ENCODE results near the gene TULP3.

Gene TULP3

DNA sequence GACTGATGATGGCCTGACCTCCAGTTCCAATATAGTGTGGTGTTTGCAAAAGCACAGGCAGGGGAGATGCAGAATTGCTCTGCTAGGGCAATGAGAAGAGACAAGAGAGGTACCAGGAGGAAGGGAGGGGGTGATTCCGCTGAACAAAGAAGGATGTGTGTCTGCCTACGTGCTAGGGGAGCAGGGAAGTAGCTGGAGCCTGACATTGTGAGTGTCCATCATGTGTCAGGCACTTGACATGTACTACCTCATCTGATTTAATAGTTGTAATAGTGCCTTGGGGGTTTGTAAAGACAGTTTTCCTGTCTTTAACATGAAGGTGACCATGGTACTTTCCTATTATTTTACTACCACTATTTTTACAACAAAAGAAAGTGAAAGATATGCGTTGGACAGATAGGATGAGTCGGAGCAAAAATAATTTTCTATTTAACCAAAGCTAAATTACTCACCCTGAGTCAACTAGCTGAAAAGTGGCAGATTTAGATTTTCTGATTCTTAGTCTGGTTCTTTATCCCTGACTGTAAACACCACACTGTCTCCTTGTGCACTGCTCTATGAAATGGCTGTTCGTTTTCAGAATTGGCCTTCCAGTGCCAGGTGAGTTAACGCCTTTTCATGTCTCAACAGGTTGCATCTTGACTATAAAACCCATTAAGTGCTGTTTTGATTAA, 34.8 kb downstream of the TULP3 start:
- DNase-seq (ENCODE audit: low read depth) = no peak
- no peak overlapping the region for H3K4me3 ChIP-seq (ENCODE audit: low read depth, low read length)
- TF ChIP-seq CTCF (IDR thresholded peaks at IDR 0.05; ENCODE audit: control insufficient read depth, extremely low read depth, insufficient read depth) = no peak

DNA sequence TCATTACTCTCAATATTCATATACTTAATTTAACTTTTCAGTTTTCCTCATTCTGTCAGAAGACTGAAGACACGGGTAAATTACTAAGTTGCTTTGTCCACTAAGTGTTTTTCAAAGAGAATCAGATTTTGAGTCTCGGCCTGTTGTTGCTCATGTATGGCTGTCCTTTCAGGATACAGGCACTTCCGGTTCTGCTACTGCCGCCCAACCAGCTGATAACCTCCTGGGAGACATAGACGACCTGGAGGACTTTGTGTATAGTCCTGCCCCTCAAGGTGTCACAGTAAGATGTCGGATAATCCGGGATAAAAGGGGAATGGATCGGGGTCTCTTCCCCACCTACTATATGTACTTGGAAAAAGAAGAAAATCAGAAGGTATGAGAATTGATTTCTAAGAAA, 40.2 kb downstream of the TULP3 start:
- no peak for DNase-seq (ENCODE audit: low read depth)
- H3K4me3 ChIP-seq (ENCODE audit: low read depth, low read length) = no peak overlapping the region
- no peak for TF ChIP-seq CTCF (IDR thresholded peaks at IDR 0.05; ENCODE audit: control insufficient read depth, extremely low read depth, insufficient read depth)

- no peak overlapping the region for H3K4me3 ChIP-seq (ENCODE audit: low read depth, low read length)
- TF ChIP-seq CTCF (IDR thresholded peaks at IDR 0.05; ENCODE audit: control insufficient read depth, extremely low read depth, insufficient read depth) = no peak
- DNase-seq (ENCODE audit: low read depth) = no peak
Measured at GRCh38 chr12:2933586-2933985, 42.9 kb downstream of the TULP3 start.

- TF ChIP-seq CTCF (IDR thresholded peaks at IDR 0.05; ENCODE audit: control insufficient read depth, extremely low read depth, insufficient read depth) = no peak
- DNase-seq (ENCODE audit: low read depth) = no peak
- no peak overlapping the region for H3K4me3 ChIP-seq (ENCODE audit: low read depth, low read length)
Measured at GRCh38 chr12:2934371-2934770, 43.7 kb downstream of the TULP3 start.

GRCh38 chr12:2936301-2936700, 45.6 kb downstream of the TULP3 start:
- H3K4me3 ChIP-seq (ENCODE audit: low read depth, low read length) = no peak overlapping the region
- TF ChIP-seq CTCF (IDR thresholded peaks at IDR 0.05; ENCODE audit: control insufficient read depth, extremely low read depth, insufficient read depth) = no peak
- no peak for DNase-seq (ENCODE audit: low read depth)

DNA sequence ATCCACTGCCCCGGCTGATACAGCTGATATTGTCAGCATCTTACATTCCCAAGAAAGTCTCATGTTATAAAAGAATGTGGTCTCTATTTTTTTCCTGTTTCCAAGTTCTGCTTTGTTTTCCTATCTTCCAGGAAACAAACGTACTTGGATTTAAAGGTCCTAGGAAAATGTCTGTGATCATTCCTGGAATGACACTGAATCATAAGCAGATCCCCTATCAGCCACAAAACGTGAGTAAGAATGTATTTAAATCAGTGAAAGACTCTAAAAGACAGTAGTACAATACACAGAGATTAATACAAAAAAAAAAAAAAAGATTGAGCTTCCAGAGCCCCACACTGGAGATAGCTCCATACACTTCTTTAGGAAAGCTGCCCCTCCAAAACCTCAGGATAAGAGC, 46.8 kb downstream of the TULP3 start:
- DNase-seq (ENCODE audit: low read depth) = no peak
- no peak for TF ChIP-seq CTCF (IDR thresholded peaks at IDR 0.05; ENCODE audit: control insufficient read depth, extremely low read depth, insufficient read depth)
- no peak overlapping the region for H3K4me3 ChIP-seq (ENCODE audit: low read depth, low read length)

DNA sequence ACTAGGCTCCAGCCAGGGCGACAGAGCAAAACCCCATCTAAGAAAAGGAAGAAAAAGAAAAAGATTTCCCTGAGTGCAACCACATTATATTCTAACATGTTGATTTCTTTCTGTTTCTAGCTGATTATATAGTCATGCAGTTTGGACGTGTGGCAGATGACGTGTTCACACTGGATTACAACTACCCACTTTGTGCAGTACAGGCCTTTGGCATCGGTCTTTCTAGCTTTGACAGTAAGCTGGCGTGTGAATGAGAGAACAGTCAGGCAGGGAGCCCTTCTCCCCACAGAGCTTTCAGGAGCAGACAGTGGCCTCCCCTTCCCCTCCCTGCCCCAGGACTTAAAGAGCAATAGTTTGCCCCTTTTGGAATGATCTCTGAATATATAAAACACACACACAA, 48.5 kb downstream of the TULP3 start:
- H3K4me3 ChIP-seq (ENCODE audit: low read depth, low read length) = no peak overlapping the region
- TF ChIP-seq CTCF (IDR thresholded peaks at IDR 0.05; ENCODE audit: control insufficient read depth, extremely low read depth, insufficient read depth) = no peak
- no peak for DNase-seq (ENCODE audit: low read depth)

Measured in LNCaP clone FGC (cell line).